ENCODE measurements around the gene ZNF428. TPM values are rescaled to one million over a fixed set of nuclear protein-coding genes. Genes with fewer than 3 reads are reported as not detected.

ZNF428 gene
- total RNA-seq, 2 donors from 2014 or later, result 23.4 to 25.7 TPM

DNA sequence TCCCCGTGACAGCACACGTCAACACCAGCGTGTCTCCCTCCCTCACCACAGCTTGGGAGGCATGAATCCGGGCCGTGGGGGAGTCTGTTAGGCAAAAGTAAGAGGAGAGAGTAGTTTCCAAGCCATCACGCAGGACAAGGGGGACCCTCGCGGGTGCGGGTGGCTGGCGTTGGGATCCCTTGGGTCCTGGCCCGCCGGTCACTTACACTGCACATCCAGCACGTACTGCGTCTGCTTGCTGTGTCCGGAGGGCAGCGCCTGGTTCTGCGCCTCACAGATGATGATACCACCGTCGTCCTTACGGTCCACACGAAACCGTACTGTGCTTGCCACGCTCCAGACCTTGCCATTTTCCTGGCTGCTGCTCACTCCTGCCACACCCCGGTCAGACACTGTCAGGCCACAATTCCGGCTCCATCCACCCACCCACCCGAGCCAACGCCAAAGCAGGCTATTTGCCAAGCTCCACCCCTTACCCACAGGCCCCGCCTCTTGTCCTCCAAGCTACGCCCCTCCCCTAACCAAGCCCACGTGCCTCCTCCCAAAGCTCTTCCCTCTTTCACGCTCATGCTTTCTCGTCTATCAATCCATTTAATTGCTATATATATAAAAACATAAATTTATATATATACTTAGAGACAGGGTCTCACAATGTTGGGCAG, 6.6 kb upstream of the ZNF428 start:
- H3K4me1 ChIP-seq, result no peaks in the 10 kb centered on the region
- no peaks in the 10 kb centered on the region for H3K27me3 ChIP-seq
- no peak overlapping the region for H3K27ac ChIP-seq
- H3K36me3 ChIP-seq, result no peaks in the 10 kb centered on the region
- no peak overlapping the region for H3K4me3 ChIP-seq
- H3K9me3 ChIP-seq, result no peaks in the 10 kb centered on the region
- DNase-seq (ENCODE audit: low spot score), result no peak
- TF ChIP-seq CTCF (IDR thresholded peaks at IDR 0.05), result no peak

- no peak for TF ChIP-seq CTCF (IDR thresholded peaks at IDR 0.05)
- H3K9me3 ChIP-seq, result no peaks in the 10 kb centered on the region
- H3K36me3 ChIP-seq, result no peaks in the 10 kb centered on the region
- no peaks in the 10 kb centered on the region for H3K27me3 ChIP-seq
- peaks cover 0 to 8% of the 10 kb centered on the region in 2 donors for H3K4me1 ChIP-seq
- no peak overlapping the region for H3K27ac ChIP-seq
- no peak for DNase-seq (ENCODE audit: low spot score)
- H3K4me3 ChIP-seq, result no peak overlapping the region
Measured at GRCh38 chr19:43624933-43625332, 5.5 kb upstream of the ZNF428 start.

DNA sequence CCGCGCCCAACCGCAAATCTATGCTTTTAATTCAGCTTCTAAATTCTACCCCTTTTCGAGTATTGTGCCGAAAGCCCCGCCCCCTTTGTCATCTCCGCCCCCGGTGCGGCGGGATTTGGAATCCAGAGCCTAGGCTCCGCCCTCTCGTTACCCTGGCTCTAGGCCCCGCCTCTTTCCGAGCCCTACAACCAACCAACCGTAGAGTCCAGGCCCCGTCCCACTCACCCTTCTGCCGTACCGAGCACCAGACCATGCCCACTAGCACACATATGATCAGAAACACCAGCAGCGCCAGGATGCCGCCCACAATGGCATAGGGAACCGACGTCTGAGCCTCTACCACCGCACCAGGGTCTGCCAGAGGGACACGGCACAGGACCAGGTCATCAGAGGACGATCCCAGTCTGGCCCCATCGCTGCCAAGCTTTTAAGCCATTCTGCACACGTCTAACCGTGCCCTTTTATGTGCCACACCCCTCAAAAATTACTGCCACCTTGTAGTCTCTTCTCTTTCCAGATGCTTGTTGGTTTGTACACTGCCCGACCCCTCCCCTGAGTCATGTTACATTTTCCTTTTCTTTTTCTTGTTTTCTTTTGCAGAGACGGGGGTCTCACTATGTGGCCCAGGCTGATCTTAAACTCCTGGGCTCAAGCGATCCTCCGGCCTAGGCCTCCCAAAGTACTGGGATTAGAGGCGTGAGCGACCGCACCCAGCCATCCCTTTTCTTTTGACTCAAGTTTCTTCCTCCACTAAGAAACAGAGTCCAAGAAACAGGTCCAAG, 4.7 kb upstream of the ZNF428 start:
- Histone ChIP-seq H3K9me3 (no peaks in the 10 kb centered on the region), H3K27ac (no peak overlapping the region), H3K27me3 (no peaks in the 10 kb centered on the region), H3K36me3 (no peaks in the 10 kb centered on the region), H3K4me3 (no peak overlapping the region), H3K4me1 (peaks cover 0 to 11% of the 10 kb centered on the region in 2 donors)
- no peak for DNase-seq (ENCODE audit: low spot score)
- TF ChIP-seq CTCF (IDR thresholded peaks at IDR 0.05), result no peak

- Histone ChIP-seq H3K36me3 (no peaks in the 10 kb centered on the region), H3K27me3 (no peaks in the 10 kb centered on the region), H3K4me3 (no peak overlapping the region), H3K4me1 (peaks cover 0 to 17% of the 10 kb centered on the region in 2 donors), H3K9me3 (no peaks in the 10 kb centered on the region), H3K27ac (no peak overlapping the region)
- TF ChIP-seq CTCF (IDR thresholded peaks at IDR 0.05), result no peak
- DNase-seq (ENCODE audit: low spot score), result no peak
Measured at GRCh38 chr19:43622956-43623355, 3.5 kb upstream of the ZNF428 start.

- Histone ChIP-seq H3K9me3 (no peaks in the 10 kb centered on the region), H3K4me3 (no peak overlapping the region), H3K4me1 (peaks cover 0 to 17% of the 10 kb centered on the region in 2 donors), H3K27me3 (no peaks in the 10 kb centered on the region), H3K27ac (no peak overlapping the region), H3K36me3 (no peaks in the 10 kb centered on the region)
- DNase-seq (ENCODE audit: low spot score), result no peak
- no peak for TF ChIP-seq CTCF (IDR thresholded peaks at IDR 0.05)
Measured at GRCh38 chr19:43622070-43622469, 2.6 kb upstream of the ZNF428 start.

Measured in right atrium auricular region (tissue), 2 donors.